Neuron (in vitro differentiated cells): ENCODE measurements around the gene TRAPPC10.

Source experiments
- H2AFZ ChIP-seq: one replicate; pipeline ENCODE4 v1.6.1; 2013; ENCODE audit warnings: low read depth, mild to moderate bottlenecking, inconsistent platforms, low read length, moderate library complexity
- H3K27me3 ChIP-seq: one replicate; pipeline ENCODE4 v1.6.1; 2013; ENCODE audit warnings: low read length; ENCODE audit not compliant: insufficient read depth
- H3K36me3 ChIP-seq: one replicate; pipeline ENCODE4 v1.6.1; 2013; ENCODE audit warnings: low read length; ENCODE audit not compliant: insufficient read depth
- H3K4me1 ChIP-seq: one replicate; pipeline ENCODE4 v1.6.1; 2013; ENCODE audit warnings: low read length; ENCODE audit not compliant: insufficient read depth
- H3K4me3 ChIP-seq: 2 replicates; pipeline ENCODE4 v1.5.1; 2013; ENCODE audit warnings: mild to moderate bottlenecking, low read length, moderate library complexity
- H3K9me3 ChIP-seq: one replicate; pipeline ENCODE4 v1.6.1; 2013; ENCODE audit warnings: low read length

Gene TRAPPC10

DNA sequence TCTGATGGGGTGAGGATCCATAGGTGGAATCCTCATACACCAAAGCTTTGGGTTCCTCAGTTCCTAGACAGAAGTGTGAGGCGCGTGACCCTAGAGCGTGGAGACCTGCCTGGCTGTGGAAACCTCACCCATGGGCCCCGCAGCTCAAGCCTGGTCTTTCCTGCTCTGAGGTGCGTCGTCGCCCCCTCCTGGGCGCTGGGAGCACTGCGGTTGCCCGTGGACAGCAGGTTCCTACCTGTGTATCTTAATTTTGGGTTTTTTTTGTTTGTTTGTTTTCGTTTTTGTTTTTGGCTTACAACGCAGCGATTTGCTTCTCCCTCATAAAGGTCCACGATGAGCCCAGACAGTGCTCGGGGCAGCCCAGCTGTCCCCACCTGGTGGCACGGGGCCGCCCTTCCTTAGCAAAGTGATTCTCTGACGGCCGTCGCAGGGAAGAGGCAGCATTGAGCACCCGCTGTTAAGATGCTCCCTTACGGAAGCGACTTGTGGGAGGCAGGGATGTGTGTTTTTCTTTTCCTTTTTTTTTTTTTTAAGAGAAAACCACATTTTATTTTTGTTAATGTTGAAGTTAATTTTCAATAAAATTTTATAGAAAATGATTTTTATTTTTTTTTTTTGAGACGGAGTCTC, 36.5 kb upstream of the TRAPPC10 start:
- H3K4me3 ChIP-seq: no peak overlapping the region
- peaks cover 11% of the 10 kb centered on the region for H3K36me3 ChIP-seq
- H3K9me3 ChIP-seq: no peaks in the 10 kb centered on the region
- no peaks in the 10 kb centered on the region for H3K4me1 ChIP-seq
- H3K27me3 ChIP-seq: no peaks in the 10 kb centered on the region
- H2AFZ ChIP-seq: no peak overlapping the region

DNA sequence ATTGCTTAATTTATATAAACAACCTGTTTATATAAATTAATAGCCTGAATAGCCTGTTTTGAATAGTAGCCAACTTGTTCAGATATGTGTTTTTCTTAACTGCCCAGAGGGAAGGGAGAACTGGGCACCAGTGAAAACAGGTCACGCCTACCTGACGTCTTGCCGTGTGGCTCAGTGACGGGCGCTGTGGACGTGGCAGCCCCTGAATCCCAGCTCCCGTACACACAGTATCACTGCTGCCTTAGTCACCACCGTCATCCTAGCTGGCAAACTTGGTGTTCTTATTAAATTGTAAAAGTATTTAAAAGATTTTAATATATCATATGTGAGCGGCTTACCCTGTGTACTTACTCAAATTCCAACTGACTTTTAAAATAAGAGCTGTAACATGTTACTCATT, 35.4 kb upstream of the TRAPPC10 start:
- Histone ChIP-seq H3K27me3 (no peaks in the 10 kb centered on the region), H3K4me1 (no peaks in the 10 kb centered on the region), H3K36me3 (peaks cover 11% of the 10 kb centered on the region), H2AFZ (no peak overlapping the region), H3K9me3 (no peaks in the 10 kb centered on the region), H3K4me3 (no peak overlapping the region)

DNA sequence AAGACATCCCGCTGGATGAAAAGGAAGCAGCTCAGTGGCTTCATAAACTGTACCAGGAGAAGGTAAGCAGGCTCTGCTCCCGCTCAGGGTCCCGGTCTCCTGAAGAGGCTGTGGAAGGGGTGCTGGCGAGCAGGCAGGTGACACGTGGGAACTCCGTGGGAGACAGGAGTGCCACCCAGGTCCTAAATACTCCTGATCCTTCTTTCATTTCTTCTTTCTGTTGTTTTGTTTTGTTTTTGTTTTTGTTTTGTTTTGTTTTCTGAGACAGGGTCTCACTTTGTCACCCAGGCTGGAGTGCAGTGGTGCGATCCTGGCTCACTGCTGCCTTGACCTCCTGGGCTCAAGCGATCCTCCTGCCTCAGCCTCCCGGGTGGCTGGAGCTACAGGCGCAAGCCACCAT, 34.0 kb upstream of the TRAPPC10 start:
- no peak overlapping the region for H3K4me3 ChIP-seq
- no peaks in the 10 kb centered on the region for H3K4me1 ChIP-seq
- no peak overlapping the region for H2AFZ ChIP-seq
- H3K36me3 ChIP-seq: peaks cover 20% of the 10 kb centered on the region
- H3K9me3 ChIP-seq: no peaks in the 10 kb centered on the region
- H3K27me3 ChIP-seq: no peaks in the 10 kb centered on the region

DNA sequence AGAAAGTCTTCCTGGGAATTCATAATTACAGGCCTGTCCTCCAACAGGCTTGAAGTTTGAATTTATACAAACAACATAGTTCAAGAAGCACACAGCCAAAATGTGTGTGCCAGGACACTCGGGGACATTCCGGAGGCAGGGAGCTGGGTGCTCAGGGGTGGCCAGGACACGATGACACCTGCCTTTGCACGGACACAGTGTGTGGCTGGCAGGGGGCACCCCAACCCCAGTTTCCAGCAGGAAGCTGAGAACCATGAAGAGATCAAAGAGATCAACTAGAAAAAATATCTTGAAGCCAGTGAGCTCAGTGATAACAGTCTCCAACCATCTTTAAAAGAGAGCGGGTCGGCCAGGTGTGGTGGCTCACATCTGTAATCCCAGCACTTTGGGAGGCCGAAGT, 32.5 kb upstream of the TRAPPC10 start:
- H3K4me1 ChIP-seq: no peaks in the 10 kb centered on the region
- no peaks in the 10 kb centered on the region for H3K27me3 ChIP-seq
- H3K9me3 ChIP-seq: no peaks in the 10 kb centered on the region
- H3K4me3 ChIP-seq: no peak overlapping the region
- H2AFZ ChIP-seq: no peak overlapping the region
- H3K36me3 ChIP-seq: peaks cover 20% of the 10 kb centered on the region

DNA sequence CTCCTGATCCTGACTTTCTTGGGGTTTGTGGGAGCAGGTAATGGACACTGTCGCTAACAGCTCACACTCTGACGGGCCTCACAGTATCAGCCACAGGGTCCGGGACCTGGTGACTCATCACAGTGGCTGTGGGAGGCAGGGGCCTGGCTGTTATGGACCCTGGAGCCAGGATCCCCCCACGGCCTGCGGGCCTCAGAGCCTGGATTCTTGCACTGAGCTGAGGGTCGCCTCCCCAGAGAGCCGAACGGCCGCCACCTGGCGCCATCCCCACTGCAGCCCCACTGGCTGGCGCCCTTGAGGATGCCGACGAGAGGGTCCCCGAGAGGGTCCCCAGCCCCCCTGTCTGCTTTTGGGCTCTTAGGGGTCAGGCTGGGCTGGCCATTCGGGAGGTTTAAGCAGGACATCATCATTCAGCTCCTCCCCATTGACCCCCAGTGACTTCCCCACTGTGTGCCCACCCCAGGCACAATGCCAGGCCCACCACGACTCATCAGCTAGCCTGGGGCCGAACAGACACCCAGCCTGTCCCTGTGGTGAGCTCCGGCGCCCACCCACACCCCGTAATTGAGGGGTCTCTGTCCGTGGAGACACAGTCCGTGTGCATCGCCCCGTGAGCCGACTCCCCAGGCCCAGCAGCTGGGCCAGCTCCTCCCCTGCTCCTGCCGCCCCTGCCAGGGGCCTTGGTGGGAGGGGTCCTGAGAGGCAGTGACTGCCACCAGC, 30.8 kb upstream of the TRAPPC10 start:
- Histone ChIP-seq H3K36me3 (peaks cover 20% of the 10 kb centered on the region), H3K4me3 (no peak overlapping the region), H2AFZ (no peak overlapping the region), H3K9me3 (no peaks in the 10 kb centered on the region), H3K4me1 (peaks cover 11% of the 10 kb centered on the region), H3K27me3 (no peaks in the 10 kb centered on the region)

DNA sequence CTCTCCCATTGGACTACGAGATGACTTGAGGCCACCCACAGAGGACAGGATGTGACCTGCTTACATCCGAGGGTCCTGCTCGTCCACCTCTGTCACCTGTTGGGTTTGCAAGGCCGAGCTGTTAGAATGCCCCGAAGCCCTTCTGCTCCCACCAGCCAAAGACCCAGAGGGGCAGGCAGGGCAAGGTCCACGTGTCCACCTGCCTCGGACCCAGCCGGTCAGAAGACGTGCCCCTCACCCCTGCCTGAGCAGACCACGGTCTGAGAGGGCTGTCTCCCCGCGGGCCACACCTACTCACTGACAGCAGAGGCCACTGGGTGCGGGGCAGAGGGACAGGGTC, 30.3 kb upstream of the TRAPPC10 start:
- Histone ChIP-seq H3K4me1 (peaks cover 16% of the 10 kb centered on the region), H3K36me3 (peaks cover 20% of the 10 kb centered on the region), H2AFZ (no peak overlapping the region), H3K27me3 (no peaks in the 10 kb centered on the region), H3K4me3 (no peak overlapping the region), H3K9me3 (no peaks in the 10 kb centered on the region)

DNA sequence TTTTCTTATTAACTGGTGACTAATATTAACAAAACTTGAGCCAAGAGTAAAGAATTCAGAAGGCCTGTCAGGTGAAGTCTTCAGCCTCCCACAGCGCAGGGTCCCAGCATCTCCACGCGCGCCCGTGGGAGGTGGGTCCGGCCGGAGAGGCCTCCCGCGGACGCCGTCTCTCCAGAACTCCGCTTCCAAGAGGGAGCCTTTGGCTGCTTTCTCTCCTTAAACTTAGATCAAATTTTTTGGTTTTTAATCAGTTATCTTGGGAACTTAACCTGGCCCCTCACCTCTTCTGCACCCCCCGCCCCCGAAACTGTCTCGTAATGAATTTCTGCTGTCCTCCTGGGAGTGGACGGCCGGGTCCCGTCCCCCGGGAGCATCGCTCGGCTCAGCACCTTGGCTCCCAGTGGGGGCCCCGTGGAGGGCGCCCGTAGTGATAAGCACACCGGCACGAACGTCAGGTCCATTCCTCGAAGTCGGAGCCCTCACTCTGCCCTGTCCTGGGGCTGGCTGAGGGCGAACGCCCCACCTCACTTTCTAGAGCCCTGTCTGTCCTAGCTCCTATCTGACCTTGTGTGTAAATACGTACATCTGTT, 29.5 kb upstream of the TRAPPC10 start:
- Histone ChIP-seq H2AFZ (no peak overlapping the region), H3K36me3 (peaks cover 20% of the 10 kb centered on the region), H3K4me3 (no peak overlapping the region), H3K9me3 (no peaks in the 10 kb centered on the region), H3K27me3 (no peaks in the 10 kb centered on the region), H3K4me1 (peaks cover 18% of the 10 kb centered on the region)

DNA sequence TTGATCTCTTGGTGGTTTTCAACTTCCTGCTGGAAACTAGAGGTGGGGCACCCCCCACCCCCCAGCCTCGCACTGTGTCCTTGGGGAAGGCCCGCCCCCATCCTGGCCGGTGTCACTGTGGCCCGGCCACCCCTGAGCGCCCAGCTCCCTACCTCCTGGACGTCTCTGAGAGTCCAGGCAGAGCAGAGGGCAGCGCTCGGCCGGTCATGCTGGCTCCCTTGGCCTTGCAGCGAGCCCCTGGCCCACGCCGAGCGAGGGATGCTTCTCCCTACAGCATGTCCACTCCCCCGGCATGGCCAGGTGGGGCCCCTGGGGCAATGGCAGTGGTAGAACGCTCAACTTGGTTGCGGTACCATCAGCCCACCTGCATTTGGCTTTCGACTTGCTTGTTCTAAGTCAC, 28.7 kb upstream of the TRAPPC10 start:
- H3K27me3 ChIP-seq: no peaks in the 10 kb centered on the region
- peaks cover 16% of the 10 kb centered on the region for H3K36me3 ChIP-seq
- no peak overlapping the region for H3K4me3 ChIP-seq

DNA sequence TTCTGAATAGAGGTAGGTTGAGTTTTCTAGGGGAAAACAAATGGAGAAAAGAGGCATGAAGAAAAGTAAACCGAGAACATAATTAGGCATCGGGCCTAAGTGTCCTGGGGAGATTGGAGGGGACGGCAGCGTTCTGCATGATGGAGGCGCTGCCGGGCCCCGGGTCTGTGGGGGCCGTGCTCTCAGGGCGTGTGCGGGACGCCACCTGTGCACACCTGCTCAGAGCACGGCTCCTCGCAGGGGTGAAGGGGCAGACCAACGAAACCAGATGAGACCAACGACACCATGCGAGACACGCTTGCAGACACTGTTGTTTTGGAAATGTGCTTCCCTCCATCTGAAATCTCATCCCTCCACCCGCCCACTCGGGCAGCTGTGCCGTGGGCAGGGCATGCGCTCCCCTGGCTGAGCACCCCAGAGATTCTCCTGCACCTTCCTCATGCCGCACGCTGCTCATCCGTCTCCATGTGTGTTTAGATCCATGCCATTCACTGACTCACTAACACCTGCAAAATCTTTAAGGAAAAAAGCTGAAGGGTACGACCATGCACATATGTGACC, 28.2 kb upstream of the TRAPPC10 start:
- Histone ChIP-seq H2AFZ (no peak overlapping the region), H3K4me3 (no peak overlapping the region), H3K36me3 (peaks cover 16% of the 10 kb centered on the region), H3K27me3 (no peaks in the 10 kb centered on the region), H3K9me3 (no peaks in the 10 kb centered on the region), H3K4me1 (peaks cover 18% of the 10 kb centered on the region)

More for the DNA sequence above, 28.7 kb upstream of the TRAPPC10 start:
- Histone ChIP-seq H2AFZ (no peak overlapping the region), H3K9me3 (no peaks in the 10 kb centered on the region), H3K4me1 (peaks cover 18% of the 10 kb centered on the region)

DNA sequence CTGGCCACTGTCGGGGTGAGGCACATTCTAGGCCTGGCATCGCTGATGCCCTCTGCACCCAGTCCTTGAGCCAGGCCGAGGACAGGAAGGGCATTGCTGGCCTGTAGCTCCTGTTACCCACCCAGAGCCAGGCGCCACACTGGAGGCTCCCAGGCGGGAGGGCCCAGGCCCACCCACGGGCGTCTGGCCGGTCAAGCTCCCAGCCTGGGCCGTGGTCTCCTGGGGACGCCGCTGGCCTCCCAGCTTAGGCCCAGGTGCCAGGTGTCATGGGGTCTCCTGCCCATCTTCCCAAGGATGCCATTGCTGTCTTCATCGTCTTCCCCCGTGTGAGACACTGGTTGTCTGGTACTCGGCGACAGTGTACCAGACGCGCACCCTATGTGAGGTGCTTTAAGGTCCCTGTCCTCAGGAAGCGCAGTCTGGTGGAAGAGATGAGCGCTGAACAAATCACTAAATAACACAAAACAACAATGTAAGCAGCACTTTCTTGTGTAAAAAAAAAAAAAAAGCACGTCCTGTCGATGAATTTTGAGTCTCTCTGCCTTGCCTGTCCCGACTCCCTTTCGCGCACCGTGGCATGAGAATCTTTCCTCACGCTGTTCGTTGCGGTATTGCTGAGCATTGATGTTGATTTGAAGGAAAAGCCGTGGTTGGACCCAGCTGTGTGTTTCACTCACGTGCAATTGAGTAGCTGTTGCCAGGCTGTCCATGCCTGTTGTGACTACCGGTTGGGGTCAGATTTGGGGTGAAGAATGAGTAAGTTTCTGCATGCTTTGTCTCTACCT, 27.0 kb upstream of the TRAPPC10 start:
- peaks cover 16% of the 10 kb centered on the region for H3K36me3 ChIP-seq
- no peak overlapping the region for H2AFZ ChIP-seq
- no peak overlapping the region for H3K4me3 ChIP-seq
- H3K4me1 ChIP-seq: peaks cover 18% of the 10 kb centered on the region
- H3K9me3 ChIP-seq: no peaks in the 10 kb centered on the region
- H3K27me3 ChIP-seq: no peaks in the 10 kb centered on the region

DNA sequence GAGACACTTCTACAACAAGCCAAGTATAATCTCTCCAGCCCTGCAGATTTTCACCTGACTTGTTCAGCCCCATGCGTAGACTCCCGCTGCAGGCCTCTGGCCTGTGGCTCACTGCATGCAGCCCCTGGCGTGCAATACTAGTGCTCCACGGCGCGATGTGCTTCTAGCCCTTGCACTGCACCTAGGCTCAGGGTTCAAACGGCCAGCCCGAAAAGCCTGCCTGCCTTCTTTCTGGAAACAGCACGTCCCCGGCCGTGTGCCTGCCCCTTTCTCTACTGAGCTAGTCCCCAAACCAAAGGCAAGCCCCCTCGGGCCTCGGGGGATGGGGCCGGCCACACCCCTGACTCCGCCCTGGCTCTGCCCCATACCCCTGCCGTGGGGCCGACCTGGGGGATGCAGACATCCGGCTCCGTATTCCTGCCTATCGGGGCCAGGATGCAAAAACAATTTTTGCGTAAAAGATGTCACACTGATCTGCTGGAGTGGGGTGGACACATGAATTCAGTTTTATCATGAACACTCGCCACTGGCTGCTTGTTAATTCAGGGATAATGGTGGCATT, 26.3 kb upstream of the TRAPPC10 start:
- H3K4me1 ChIP-seq: peaks cover 18% of the 10 kb centered on the region
- H3K27me3 ChIP-seq: no peaks in the 10 kb centered on the region
- H3K4me3 ChIP-seq: no peak overlapping the region
- no peak overlapping the region for H2AFZ ChIP-seq
- H3K36me3 ChIP-seq: peaks cover 14% of the 10 kb centered on the region
- H3K9me3 ChIP-seq: no peaks in the 10 kb centered on the region

DNA sequence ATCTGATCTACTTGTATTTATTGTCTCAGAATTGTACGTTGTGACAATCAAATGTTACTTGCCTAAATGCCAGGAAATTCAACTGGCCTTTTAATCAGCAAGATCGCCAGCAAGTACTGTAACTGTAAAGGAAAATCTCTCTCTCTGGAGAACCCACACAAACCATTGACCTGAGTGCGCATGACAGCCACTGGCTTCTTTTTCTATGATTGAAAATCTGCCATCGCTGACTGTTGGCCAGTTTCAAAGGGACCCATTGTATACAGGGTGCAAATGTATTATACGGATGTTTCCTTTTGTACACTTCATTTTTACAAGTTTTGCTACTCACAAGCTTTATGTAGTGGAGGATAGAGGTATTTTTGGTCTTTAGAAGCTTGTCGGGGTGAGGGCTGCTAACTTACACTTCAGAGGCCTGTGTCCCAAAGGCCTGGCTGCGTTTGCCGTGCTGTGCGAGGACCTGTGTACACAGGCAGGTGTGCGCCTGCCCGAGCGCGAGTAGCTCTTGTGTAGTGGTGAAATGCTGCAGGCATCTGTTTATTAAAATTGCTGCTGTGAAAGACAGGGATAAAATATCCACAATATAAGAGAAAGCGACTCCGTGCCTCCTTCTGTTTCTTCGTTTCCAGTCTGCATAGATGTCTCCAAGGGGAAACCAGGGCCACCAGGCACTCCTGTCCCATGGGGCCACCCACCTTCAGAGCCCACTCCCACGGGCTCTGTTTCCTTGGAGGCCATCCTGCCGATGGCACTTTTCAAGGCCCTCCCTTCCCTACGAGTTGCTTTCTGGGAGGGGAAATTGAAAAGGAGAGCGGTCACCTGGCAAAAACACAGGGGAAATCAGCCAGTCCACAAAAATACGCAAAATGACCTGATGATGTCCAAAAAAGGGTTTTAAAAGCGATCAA, 25.3 kb upstream of the TRAPPC10 start:
- Histone ChIP-seq H2AFZ (no peak overlapping the region), H3K36me3 (peaks cover 8% of the 10 kb centered on the region), H3K4me1 (peaks cover 18% of the 10 kb centered on the region), H3K9me3 (peaks cover under 1% of the 10 kb centered on the region), H3K27me3 (no peaks in the 10 kb centered on the region), H3K4me3 (no peak overlapping the region)
